GM03348 (cell line): ENCODE data around the gene TNXB.
"Not testable (repeated sequence)": the region's sequence is repeated elsewhere in the genome, so short reads cannot be mapped to it uniquely, and the experiment has no call there.

ENCODE experiments used
- DNase-seq: peaks from one replicate; pipeline ENCODE4 v3.0.0; 2012; ENCODE audit warnings: low spot score

TNXB gene

DNA sequence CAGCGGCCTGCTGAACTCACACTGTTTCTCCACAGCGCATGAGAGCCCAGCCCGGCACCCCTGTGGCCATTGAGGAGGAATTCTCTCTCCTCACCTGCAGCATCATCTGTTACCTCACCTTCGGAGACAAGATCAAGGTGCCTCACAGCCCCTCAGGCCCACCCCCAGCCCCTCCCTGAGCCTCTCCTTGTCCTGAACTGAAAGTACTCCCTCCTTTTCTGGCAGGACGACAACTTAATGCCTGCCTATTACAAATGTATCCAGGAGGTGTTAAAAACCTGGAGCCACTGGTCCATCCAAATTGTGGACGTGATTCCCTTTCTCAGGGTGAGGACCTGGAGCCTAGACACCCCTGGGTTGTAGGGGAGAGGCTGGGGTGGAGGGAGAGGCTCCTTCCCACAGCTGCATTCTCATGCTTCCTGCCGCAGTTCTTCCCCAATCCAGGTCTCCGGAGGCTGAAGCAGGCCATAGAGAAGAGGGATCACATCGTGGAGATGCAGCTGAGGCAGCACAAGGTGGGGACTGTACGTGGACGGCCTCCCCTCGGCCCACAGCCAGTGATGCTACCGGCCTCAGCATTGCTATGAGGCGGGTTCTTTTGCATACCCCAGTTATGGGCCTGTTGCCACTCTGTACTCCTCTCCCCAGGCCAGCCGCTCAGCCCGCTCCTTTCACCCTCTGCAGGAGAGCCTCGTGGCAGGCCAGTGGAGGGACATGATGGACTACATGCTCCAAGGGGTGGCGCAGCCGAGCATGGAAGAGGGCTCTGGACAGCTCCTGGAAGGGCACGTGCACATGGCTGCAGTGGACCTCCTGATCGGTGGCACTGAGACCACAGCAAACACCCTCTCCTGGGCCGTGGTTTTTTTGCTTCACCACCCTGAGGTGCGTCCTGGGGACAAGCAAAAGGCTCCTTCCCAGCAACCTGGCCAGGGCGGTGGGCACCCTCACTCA is 69.5 kb downstream of the TNXB start:
- DNase-seq: not testable (repeated sequence)

DNA sequence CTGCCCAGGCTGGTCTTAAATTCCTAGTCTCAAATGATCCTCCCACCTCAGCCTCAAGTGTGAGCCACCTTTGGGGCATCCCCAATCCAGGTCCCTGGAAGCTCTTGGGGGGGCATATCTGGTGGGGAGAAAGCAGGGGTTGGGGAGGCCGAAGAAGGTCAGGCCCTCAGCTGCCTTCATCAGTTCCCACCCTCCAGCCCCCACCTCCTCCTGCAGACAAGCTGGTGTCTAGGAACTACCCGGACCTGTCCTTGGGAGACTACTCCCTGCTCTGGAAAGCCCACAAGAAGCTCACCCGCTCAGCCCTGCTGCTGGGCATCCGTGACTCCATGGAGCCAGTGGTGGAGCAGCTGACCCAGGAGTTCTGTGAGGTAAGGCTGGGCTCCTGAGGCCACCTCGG is 70.3 kb downstream of the TNXB start:
- DNase-seq: not testable (repeated sequence)

DNA sequence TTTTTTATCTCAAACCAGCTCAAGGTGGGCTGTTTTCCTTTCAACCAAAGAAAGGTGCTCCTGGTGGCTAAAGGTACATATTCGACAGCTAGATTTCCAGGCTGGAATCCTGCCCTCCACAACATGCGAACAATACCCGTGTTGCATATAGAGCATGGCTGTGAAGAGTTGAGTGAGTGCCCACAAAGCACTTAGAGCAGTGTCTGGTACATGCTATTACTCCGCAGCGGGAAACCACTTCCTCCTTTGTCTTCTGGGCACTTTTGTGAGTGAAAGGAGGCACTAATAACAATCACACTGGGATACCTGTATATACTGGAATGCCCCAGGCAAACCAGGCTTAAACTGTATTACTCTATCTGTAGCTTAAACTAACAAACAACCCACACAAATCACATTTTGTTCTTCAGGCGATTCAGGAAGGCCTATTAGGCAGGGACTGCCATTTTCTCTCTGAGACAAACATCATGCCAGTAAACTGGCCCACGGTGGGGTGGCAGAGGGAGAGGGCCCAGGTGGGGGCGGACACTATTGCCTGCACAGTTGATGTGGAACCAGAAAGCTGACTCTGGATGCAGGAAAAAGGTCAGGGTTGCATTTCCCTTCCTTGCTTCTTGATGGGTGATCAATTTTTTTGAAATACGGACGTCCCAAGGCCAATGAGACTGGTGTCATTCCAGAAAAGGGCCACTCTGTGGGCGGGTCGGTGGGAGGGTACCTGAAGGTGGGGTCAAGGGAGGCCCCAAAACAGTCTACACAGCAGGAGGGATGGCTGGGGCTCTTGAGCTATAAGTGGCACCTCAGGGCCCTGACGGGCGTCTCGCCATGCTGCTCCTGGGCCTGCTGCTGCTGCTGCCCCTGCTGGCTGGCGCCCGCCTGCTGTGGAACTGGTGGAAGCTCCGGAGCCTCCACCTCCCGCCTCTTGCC is 71.3 kb downstream of the TNXB start, which contains the start of gene CYP21A2:
TSS of gene CYP21A2 (plus strand) at position 818 of the 927 bp plus-strand sequence. CDS start at position 826, 8 bp downstream.
- DNase-seq: not testable (repeated sequence)

DNA sequence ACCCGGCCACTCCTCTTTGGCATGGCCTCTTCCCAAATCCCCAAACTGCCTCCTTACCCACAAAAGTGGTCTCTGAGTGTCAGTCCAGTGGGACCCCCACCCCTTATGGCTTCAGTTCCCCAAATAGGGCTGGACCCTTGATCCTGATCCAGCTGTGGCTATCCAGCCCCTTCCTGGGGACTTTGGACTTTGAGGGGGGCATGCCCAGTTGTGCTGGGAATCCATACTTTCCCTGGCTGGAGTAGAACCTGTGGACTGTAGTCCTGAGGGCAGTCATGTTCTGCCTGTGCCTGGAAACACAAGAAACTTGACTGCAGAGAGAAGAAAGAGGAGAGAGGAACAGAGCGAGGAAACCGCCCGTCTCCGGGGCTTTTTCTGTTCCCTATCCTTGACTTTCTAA is 72.0 kb downstream of the TNXB start:
- DNase-seq: not testable (repeated sequence)

DNA sequence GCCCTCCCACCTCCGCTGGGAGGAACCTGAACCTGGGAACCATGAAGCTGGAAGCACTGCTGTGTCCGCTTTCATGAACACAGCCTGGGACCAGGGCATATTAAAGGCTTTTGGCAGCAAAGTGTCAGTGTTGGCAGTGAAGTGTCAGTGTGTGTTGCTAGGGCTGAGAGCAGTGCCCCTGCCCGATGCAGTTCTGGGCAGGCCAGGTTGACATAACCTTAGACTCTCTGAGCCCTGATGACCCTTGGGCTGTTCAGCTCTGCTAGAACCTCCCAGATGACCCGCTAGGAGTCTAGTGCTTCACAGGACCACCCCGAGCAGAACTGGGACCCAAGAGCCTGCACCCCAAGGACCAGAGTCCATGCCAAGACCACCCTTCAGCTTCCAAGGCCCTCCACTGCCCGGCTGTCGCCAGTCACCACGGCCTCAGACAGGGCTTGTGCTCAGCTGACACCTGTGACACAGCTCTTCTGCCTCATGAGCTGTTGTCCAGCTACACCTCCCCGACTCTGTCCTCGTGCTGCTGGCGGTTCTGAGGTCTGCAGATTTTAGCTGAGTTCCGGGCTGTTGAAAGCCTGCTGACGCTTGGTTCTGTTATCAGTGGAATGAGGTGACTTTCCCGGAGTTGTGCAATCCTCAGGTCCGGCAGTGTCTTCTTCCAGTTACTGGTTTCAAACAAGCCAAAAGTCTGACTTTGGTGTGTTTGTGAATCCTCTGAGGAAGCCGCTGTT is 73.7 kb downstream of the TNXB start:
- DNase-seq: not testable (repeated sequence)

DNA sequence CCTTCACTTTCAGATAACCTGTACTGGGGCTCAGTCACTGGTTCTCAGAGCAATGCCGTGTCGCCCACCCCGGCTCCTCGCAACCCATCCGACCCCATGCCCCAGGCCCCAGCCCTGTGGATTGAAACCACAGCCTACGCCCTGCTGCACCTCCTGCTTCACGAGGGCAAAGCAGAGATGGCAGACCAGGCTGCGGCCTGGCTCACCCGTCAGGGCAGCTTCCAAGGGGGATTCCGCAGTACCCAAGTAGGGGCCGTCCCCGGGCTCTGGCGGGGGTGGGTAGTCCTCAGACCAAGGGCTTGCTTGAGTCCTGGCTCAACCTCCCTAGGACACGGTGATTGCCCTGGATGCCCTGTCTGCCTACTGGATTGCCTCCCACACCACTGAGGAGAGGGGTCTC is 79.6 kb downstream of the TNXB start:
- DNase-seq: not testable (repeated sequence)

DNA sequence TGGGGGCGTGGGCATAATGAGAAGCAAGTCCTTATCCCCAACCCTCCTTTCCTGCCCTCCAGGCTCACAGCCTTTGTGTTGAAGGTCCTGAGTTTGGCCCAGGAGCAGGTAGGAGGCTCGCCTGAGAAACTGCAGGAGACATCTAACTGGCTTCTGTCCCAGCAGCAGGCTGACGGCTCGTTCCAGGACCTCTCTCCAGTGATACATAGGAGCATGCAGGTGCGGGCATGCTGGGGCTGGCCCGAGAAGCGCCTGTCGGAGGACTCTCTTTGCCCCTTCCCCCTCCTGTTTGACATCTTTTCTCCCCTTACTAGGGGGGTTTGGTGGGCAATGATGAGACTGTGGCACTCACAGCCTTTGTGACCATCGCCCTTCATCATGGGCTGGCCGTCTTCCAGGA is 80.5 kb downstream of the TNXB start:
- not testable (repeated sequence) for DNase-seq

DNA sequence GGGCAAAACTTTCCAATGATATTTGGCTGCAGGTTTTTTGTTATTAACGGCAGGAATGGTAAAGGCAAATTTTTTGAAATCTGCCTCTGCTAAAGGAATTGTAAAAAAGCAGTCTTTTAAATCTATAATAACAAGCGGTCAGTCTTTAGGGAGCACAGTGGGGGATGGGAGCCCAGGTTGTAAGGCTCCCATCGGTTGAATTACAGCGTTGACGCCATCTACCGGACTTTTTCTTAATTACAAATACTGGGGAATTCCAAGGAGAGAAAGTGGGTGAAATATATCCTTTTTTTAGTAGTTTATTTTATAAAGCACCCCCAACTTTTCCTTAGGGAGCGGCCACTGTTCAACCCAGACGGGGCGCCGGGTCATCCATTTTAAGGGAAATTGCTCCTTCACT is 87.0 kb downstream of the TNXB start:
- not testable (repeated sequence) for DNase-seq

DNA sequence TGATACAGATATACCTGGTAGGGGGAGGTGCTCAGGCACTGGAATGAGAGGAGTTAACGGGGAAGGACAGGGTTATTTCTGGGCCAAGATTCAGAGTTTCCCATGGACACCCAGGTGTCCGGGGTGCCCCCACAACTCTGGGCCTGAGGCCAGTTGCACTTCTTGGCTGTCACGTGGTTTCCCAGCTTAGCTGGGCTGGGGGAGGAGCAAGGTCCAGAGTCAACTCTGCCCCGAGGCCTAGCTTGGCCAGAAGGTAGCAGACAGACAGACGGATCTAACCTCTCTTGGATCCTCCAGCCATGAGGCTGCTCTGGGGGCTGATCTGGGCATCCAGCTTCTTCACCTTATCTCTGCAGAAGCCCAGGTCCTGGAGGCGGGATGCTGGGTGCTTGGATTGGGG is 94.6 kb downstream of the TNXB start, which contains the start of gene C4B:
TSS of gene C4B (plus strand) at position 249 of the 400 bp plus-strand sequence. CDS start at position 300, 51 bp downstream.
- DNase-seq: not testable (repeated sequence)

DNA sequence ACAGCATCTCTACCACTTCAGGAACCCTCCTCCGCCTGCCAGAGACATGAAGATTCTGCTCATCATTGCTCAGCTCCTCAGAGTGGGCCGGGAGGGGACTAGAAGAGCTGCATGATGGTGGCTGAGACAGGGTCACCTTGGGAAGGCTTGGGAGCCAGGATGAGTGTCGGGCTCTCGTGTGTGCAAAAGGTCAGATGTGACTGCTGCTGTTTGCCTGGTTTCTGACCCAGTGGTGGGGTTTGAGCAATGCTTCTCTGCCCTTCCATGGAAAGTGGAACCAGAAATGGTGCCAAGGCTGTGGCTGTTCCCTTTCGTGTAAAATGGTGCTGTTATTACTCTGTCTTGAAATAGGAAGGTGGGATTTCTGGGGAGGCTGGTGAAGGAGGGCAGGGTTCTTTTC is 95.4 kb downstream of the TNXB start:
- DNase-seq: not testable (repeated sequence)

DNA sequence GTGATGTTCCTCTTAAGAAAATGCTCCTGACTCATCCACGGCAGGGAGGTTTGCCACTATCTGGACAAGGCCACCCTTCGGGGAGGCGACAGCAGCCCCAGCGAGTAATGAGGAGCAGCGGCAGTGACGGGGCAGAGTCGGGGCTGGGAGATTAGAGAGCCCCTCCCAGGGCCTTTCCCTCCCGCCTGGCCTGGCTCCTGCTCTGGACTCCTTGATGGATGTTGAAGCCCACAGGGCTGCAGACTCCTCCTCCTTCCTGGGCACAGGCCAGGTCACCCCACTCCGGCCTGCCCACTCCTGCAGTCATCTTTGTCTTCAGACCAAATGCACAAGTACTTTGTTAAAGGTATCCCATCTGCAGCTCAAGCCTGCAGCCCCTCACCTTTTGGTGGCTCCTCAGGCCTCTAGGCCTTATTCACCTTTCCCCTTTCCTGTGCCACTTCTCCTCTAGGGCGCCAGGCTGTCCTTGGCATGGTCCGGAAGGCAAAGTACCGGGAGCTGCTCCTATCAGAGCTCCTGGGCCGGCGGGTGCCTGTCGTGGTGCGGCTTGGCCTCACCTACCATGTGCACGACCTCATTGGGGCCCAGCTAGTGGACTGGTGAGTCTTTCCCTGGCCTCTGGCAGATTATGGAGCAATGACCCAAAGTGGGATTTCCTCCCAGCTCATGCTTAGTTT is 96.1 kb downstream of the TNXB start:
- DNase-seq: not testable (repeated sequence)

DNA sequence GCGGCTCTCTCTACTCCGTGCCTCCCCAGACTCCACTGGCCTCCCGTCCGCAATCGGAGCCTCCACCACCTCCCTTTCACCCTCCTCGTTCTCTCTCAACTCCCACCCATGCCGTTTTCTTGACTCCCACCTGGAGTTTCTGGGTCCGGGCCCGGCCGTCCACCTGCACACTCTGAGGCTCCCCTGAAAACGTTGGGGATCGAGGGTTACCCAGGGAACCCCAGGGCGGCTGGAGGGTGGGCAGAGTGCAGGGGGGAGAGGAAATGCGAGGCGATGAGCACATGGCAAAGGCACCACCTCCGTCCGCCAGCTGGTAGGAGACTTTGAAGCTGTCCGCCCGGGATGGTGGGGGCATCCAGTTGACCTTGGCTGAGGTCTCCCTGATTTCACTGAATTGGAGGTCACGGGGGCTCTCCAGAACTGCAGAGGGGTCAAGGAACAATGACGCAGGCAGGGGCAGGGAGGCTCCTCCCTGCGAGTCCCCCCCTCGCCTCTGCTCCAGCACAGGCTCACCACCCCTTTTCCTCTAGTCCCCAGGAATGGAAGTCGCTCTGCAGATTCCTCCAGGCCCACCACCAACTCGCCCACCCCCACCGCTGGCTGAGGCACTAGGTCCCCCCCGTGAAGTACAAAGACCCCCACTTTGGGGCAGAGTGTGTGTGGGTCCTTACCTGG is 98.1 kb downstream of the TNXB start:
- not testable (repeated sequence) for DNase-seq

DNA sequence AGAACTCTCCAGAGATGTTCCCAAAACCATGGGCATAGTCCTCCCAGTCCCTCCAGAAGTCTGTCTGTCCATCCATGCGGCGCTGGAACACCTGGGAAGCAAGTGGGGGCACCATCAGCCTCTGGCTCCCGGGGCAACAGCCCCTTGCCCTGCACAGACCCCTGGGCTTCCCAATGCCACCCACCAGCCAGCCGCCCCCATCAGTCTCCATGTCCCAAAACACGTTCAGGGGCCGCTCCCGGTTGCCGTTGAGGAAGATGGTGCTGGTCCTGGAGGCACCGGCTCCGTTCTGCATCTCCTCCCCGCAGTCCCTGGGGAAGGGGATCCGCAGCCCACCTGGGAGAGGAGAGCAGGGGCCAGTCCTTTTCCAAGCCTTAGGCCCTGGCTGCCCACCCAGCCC is 99.6 kb downstream of the TNXB start:
- DNase-seq: not testable (repeated sequence)

DNA sequence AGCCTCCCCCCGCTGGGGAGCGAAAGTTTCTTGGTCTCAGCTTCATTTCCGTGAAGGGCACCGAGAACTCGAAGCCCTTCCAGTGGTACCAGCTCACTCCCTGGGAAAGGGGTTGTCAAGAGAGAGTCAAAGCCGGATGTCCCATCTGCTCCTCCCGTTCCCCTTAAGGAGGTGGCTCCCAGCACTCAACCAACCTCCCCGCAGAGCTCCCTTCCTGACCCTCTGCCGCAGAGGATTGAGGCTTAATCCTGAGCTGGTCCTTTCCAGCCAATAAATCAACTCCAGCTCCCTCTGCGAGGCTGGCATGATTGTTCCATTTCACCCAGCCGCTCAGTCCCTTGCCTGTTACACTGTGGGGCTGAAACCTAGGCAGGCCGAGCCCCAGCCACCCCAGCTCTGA is 100.5 kb downstream of the TNXB start:
- DNase-seq: not testable (repeated sequence)

DNA sequence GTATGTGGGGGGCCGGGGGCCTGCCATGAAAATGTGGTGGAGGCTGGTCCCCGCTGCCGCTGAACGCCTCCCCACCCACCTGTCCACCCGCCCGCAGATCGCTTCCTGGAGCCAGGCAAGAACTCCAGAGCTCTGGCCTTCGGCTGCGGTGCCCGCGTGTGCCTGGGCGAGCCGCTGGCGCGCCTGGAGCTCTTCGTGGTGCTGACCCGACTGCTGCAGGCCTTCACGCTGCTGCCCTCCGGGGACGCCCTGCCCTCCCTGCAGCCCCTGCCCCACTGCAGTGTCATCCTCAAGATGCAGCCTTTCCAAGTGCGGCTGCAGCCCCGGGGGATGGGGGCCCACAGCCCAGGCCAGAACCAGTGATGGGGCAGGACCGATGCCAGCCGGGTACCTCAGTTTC is 101.1 kb downstream of the TNXB start:
- DNase-seq: not testable (repeated sequence)

DNA sequence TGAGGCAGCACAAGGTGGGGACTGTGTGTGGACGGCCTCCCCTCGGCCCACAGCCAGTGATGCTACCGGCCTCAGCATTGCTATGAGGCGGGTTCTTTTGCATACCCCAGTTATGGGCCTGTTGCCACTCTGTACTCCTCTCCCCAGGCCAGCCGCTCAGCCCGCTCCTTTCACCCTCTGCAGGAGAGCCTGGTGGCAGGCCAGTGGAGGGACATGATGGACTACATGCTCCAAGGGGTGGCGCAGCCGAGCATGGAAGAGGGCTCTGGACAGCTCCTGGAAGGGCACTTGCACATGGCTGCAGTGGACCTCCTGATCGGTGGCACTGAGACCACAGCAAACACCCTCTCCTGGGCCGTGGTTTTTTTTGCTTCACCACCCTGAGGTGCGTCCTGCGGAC is 102.1 kb downstream of the TNXB start:
- DNase-seq: not testable (repeated sequence)

DNA sequence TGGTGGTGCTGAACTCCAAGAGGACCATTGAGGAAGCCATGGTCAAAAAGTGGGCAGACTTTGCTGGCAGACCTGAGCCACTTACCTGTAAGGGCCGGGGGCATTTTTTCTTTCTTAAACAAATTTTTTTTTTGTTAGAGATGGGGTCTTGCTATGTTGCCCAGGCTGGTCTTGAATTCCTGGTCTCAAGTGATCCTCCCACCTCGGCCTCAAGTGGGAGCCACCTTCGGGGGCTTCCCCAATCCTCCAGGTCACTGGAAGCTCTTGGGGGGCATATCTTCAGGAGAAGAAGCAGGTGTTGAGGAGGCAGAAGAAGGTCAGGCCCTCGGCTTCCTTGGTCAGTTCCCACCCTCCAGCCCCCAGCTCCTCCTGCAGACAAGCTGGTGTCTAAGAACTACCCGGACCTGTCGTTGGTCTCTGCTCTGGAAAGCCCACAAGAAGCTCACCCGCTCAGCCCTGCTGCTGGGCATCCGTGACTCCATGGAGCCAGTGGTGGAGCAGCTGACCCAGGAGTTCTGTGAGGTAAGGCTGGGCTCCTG is 103.1 kb downstream of the TNXB start:
- DNase-seq: not testable (repeated sequence)

DNA sequence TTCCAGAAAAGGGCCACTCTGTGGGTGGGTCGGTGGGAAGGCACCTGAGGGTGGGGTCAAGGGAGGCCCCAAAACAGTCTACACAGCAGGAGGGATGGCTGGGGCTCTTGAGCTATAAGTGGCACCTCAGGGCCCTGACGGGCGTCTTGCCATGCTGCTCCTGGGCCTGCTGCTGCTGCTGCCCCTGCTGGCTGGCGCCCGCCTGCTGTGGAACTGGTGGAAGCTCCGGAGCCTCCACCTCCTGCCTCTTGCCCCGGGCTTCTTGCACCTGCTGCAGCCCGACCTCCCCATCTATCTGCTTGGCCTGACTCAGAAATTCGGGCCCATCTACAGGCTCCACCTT is 103.6 kb downstream of the TNXB start:
- DNase-seq: not testable (repeated sequence)

DNA sequence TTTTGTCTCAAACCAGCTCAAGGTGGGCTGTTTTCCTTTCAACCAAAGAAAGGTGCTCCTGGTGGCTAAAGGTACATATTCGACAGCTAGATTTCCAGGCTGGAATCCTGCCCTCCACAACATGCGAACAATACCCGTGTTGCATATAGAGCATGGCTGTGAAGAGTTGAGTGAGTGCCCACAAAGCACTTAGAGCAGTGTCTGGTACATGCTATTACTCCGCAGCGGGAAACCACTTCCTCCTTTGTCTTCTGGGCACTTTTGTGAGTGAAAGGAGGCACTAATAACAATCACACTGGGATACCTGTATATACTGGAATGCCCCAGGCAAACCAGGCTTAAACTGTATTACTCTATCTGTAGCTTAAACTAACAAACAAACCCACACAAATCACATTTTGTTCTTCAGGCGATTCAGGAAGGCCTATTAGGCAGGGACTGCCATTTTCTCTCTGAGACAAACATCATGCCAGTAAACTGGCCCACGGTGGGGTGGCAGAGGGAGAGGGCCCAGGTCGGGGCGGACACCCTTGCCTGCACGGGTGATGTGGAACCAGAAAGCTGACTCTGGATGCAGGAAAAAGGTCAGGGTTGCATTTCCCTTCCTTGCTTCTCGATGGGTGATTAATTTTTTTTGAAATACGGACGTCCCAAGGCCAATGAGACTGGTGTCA is 104.1 kb downstream of the TNXB start:
- not testable (repeated sequence) for DNase-seq

DNA sequence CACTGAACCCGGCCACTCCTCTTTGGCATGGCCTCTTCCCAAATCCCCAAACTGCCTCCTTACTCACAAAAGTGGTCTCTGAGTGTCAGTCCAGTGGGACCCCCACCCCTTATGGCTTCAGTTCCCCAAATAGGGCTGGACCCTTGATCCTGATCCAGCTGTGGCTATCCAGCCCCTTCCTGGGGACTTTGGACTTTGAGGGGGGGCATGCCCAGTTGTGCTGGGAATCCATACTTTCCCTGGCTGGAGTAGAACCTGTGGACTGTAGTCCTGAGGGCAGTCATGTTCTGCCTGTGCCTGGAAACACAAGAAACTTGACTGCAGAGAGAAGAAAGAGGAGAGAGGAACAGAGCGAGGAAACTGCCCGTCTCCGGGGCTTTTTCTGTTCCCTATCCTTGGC is 104.7 kb downstream of the TNXB start:
- DNase-seq: not testable (repeated sequence)
